GM12878 (cell line): ENCODE results near the gene PSMD11. TPM values are rescaled to one million over a fixed set of nuclear protein-coding genes. Genes with fewer than 3 reads are reported as not detected.

Experiments used
- CHD1 ChIP-seq: IDR thresholded peaks from 2 replicates; pipeline ENCODE4 v1.6.1; 2012; ENCODE audit warnings: low read depth, low read length, improper control_type of control experiment
- CTCF ChIP-seq, 3 experiments: IDR thresholded peaks in 2 of 3; conservative IDR thresholded peaks in 1 of 3; 2 replicates each; pipeline ENCODE4 v1.5.1; 2011; ENCODE audit warnings: low read depth in 3 of 3, low read length in 3 of 3, mild to moderate bottlenecking in 3 of 3, control low read depth in 2 of 3, moderate library complexity in 2 of 3, inconsistent platforms in 1 of 3, mixed read lengths in 1 of 3; ENCODE audit not compliant: control insufficient read depth in 2 of 3, insufficient read depth in 1 of 3; ENCODE audit errors: extremely low read depth in 1 of 3
- DPF2 ChIP-seq: fragments of 450-650 bp; IDR thresholded peaks from 2 replicates; pipeline ENCODE4 v1.6.1; 2017; ENCODE audit warnings: mild to moderate bottlenecking
- FOS ChIP-seq: IDR thresholded peaks from 3 replicates; pipeline ENCODE4 v1.6.1; 2011; ENCODE audit warnings: borderline replicate concordance; ENCODE audit not compliant: insufficient read length; ENCODE audit errors: extremely low read depth
- GATAD2B ChIP-seq: fragments of 450-650 bp; conservative IDR thresholded peaks from 2 replicates; pipeline ENCODE4 v1.6.1; 2017; ENCODE audit warnings: low read depth, mild to moderate bottlenecking, moderate library complexity
- HDGF ChIP-seq: fragments of 450-650 bp; IDR thresholded peaks from 2 replicates; pipeline ENCODE4 v1.6.1; 2016; ENCODE audit warnings: antibody characterized with exemption
- IKZF2 ChIP-seq, 2 experiments: fragments of 450-650 bp; IDR thresholded peaks; 2 replicates each; pipeline ENCODE4 v1.6.1; 2017; ENCODE audit warnings: mild to moderate bottlenecking in 2 of 2, moderate library complexity in 2 of 2
- MLLT1 ChIP-seq: fragments of 450-650 bp; IDR thresholded peaks from 2 replicates; pipeline ENCODE4 v1.6.1; 2016; ENCODE audit warnings: mild to moderate bottlenecking
- MXI1 ChIP-seq: fragments of 150-350 bp; IDR thresholded peaks from 2 replicates; pipeline ENCODE4 v1.6.1; 2011; ENCODE audit warnings: low read depth, mild to moderate bottlenecking, inconsistent platforms, low read length, improper control_type of control experiment
- NBN ChIP-seq: fragments of 450-650 bp; IDR thresholded peaks from 2 replicates; pipeline ENCODE4 v1.6.1; 2016
- NR2F1 ChIP-seq: fragments of 450-650 bp; conservative IDR thresholded peaks from 2 replicates; pipeline ENCODE4 v1.6.1; 2017; ENCODE audit warnings: mild to moderate bottlenecking
- POLR2A ChIP-seq: IDR thresholded peaks from 2 replicates; pipeline ENCODE4 v1.6.1; 2011; ENCODE audit warnings: low read depth, mild to moderate bottlenecking, low read length
- POLR2AphosphoS5 ChIP-seq: IDR thresholded peaks from 2 replicates; pipeline ENCODE4 v1.6.1; 2011; ENCODE audit warnings: mild to moderate bottlenecking, low read length, inconsistent platforms
- SMAD5 ChIP-seq: IDR thresholded peaks from 2 replicates; pipeline ENCODE4 v1.6.1; 2016; ENCODE audit warnings: antibody characterized with exemption, low read depth
- TAF1 ChIP-seq: IDR thresholded peaks from 2 replicates; pipeline ENCODE4 v1.6.1; 2011; ENCODE audit warnings: mild to moderate bottlenecking, low read depth, low read length, borderline replicate concordance
- polyA plus RNA-seq, 11 experiments: library from polyadenylated mRNA; depleted of rRNA in 4 of 11; unstranded in 6 of 11; stranded (reverse) in 5 of 11; fragments of >200 nt; fragmentation: Nextera tagmentation in 4 of 11; fragmentation: Illumina TruSeq in 1 of 11; extraction: Ambion mirVana in 4 of 11; extraction: Trizol in 1 of 11; gene quantifications; 1 replicate in 1 of 11; 2 replicates in 10 of 11; pipeline versions ENCODE4 v1.2.1 to v1.2.3, GENCODE V29; 2011 to 2016; ENCODE audit warnings: inconsistent platforms in 2 of 11, missing spikeins in 2 of 11, low read depth in 1 of 11
- total RNA-seq, 4 experiments: library from RNA; depleted of rRNA in 3 of 4; stranded (reverse); fragments of >200 nt in 3 of 4; fragmentation: Illumina TruSeq in 1 of 4; extraction: Trizol in 1 of 4; gene quantifications; 2 replicates each; pipeline versions ENCODE4 v1.2.1 to v1.2.3, GENCODE V29; 2013 to 2021

PSMD11 gene
- total and polyA plus RNA-seq, 10 of the 15 experiments (the other 5 are each of a cell fraction or from before 2014, with no cell fraction given) = 84.1 to 319 (median 120) TPM

- 0 out of 2 replicates have a peak, but pooled peaks have one; percentile 19 for TF ChIP-seq CHD1
- peak in 1 of 2 experiments; percentile 36; a peak in 3 of 4 replicates for TF ChIP-seq IKZF2 (IDR thresholded peaks at IDR 0.05)
- TF ChIP-seq GATAD2B = peak; percentile 46; the same call in 1 of the 2 replicates
- no peak for TF ChIP-seq FOS
- peak; percentile 94 for TF ChIP-seq MLLT1
- TF ChIP-seq DPF2 = peak; percentile 18; the same call in 1 of the 2 replicates
- TF ChIP-seq HDGF = peak; percentile 49; the same call in 1 of the 2 replicates
- peak; percentile 75 for TF ChIP-seq POLR2A
- 0 out of 2 replicates have a peak, but pooled peaks have one; percentile 7 for TF ChIP-seq NR2F1
- TF ChIP-seq TAF1 = no peak
- TF ChIP-seq MXI1 = peak; percentile 48; the same call in 1 of the 2 replicates
- TF ChIP-seq CTCF (IDR thresholded peaks at IDR 0.05 in 2 of 3, conservative IDR thresholded peaks at IDR 0.05 in 1 of 3; ENCODE audit: control insufficient read depth in 2 of 3, extremely low read depth in 1 of 3, insufficient read depth in 1 of 3, low read depth in 3 of 3, low read length in 3 of 3) = 0 out of 6 replicates have a peak, but pooled peaks of 1 of the 3 experiments have one; percentile 8
- peak; percentile 51; the same call in 1 of the 2 replicates for TF ChIP-seq NBN
- 0 out of 2 replicates have a peak, but pooled peaks have one; percentile 47 for TF ChIP-seq SMAD5
- TF ChIP-seq POLR2AphosphoS5 = peak; percentile 78
These were observed 45.8 kb downstream of the PSMD11 start (continued) for GRCh38 chr17:32490101-32490482.
